HG03558 (cell line): ENCODE measurements around the gene ABHD1.
"Not testable (repeated sequence)": the region's sequence is repeated elsewhere in the genome, so short reads cannot be mapped to it uniquely, and the experiment has no call there.

Experiments
- ATAC-seq: cut with Tn5 transposase; IDR thresholded peaks from one replicate; pipeline ENCODE4 v1.9.1; 2021; ENCODE audit warnings: moderate number of reproducible peaks; ENCODE audit not compliant: unreplicated experiment; ENCODE audit errors: extremely low read depth

ABHD1 gene

GRCh38 chr2:27108221-27108620 is 15.4 kb upstream of the ABHD1 start:
- ATAC-seq = no peak

- ATAC-seq = no peak
Observed at GRCh38 chr2:27109083-27109482, 14.5 kb upstream of the ABHD1 start.

- not testable (repeated sequence) for ATAC-seq
Observed at GRCh38 chr2:27110603-27111352, 12.8 kb upstream of the ABHD1 start.

GRCh38 chr2:27111392-27112078 is 12.1 kb upstream of the ABHD1 start:
- ATAC-seq = not testable (repeated sequence)

GRCh38 chr2:27115519-27115918 is 8.1 kb upstream of the ABHD1 start:
- ATAC-seq = no peak

- ATAC-seq = no peak
Observed at GRCh38 chr2:27117995-27118524, 5.6 kb upstream of the ABHD1 start.

GRCh38 chr2:27118525-27119329 is 4.9 kb upstream of the ABHD1 start, which contains the start of gene CGREF1:
TSS of gene CGREF1 (minus strand) at chr2:27119128. CDS start at chr2:27104366, 14,762 bp downstream.
- ATAC-seq = no peak

- ATAC-seq = not testable (repeated sequence)
Observed at GRCh38 chr2:27119330-27119670, 4.3 kb upstream of the ABHD1 start.

GRCh38 chr2:27121906-27122305 is 1.7 kb upstream of the ABHD1 start:
- no peak for ATAC-seq

- ATAC-seq = no peak
Observed at GRCh38 chr2:27122791-27123190, 824 bp upstream of the ABHD1 start.

GRCh38 chr2:27125104-27125503 is 1.5 kb downstream of the ABHD1 start:
- no peak for ATAC-seq

GRCh38 chr2:27126252-27126710 is 2.7 kb downstream of the ABHD1 start:
- ATAC-seq = no peak

GRCh38 chr2:27127883-27128667 is 4.5 kb downstream of the ABHD1 start:
- ATAC-seq = no peak

- ATAC-seq = no peak
Observed at GRCh38 chr2:27128668-27129571, 5.3 kb downstream of the ABHD1 start.

- no peak for ATAC-seq
Observed at GRCh38 chr2:27130396-27130795, 6.8 kb downstream of the ABHD1 start.

- no peak for ATAC-seq
Observed at GRCh38 chr2:27131429-27131828, 7.8 kb downstream of the ABHD1 start.

GRCh38 chr2:27133195-27133875 is 9.7 kb downstream of the ABHD1 start:
- ATAC-seq = no peak
